OCI-LY7 (cell line): ENCODE results near the gene SYNGAP1. TPM values are rescaled to one million over a fixed set of nuclear protein-coding genes. Genes with fewer than 3 reads are reported as not detected.
"Not testable (repeated sequence)": the region's sequence is repeated elsewhere in the genome, so short reads cannot be mapped to it uniquely, and the experiment has no call there.

ENCODE experiments used
- BruUV-seq: library from RNA; stranded (reverse); fragments of 400-500 nt; replicated peaks from 2 replicates; lab custom pipeline; 2021; lab: Mats Ljungman, UMichigan
- CTCF ChIA-PET: fragments of 300-600 bp; sonication (Branson Sonifier 250); formaldehyde crosslinking; loops from one replicate; lab custom pipeline; 2022; ENCODE audit warnings: antibody characterized with exemption; ENCODE audit not compliant: unreplicated experiment; lab: Charles Lee
- POLR2A ChIA-PET: fragments of 300-600 bp; sonication (Branson Sonifier 250); formaldehyde crosslinking; loops from one replicate; lab custom pipeline; 2022; ENCODE audit warnings: antibody characterized with exemption; lab: Charles Lee
- DNase-seq: peaks from one replicate; pipeline ENCODE4 v3.0.0-alpha.2; 2015; ENCODE audit warnings: low spot score
- H2AFZ ChIP-seq: fragments of 200-600 bp; sonication (generic), shearing (Covaris generic); 2 replicates; pipeline ENCODE4 v1.6.1; 2014; ENCODE audit warnings: mild to moderate bottlenecking, antibody characterized with exemption, low read length, moderate library complexity
- H3K27ac ChIP-seq: fragments of 200-600 bp; sonication (generic); 2 replicates; pipeline ENCODE4 v1.5.1; 2014; ENCODE audit warnings: mixed run types, low read depth, mild to moderate bottlenecking, moderate library complexity, low read length, inconsistent platforms; ENCODE audit not compliant: poor library complexity, severe bottlenecking
- H3K36me3 ChIP-seq: fragments of 200-600 bp; sonication (generic); 2 replicates; pipeline ENCODE4 v1.6.1; 2014; ENCODE audit warnings: mild to moderate bottlenecking, antibody characterized with exemption, low read length, moderate library complexity, mixed read lengths; ENCODE audit not compliant: insufficient read depth
- H3K4me1 ChIP-seq: fragments of 200-600 bp; sonication (generic); 2 replicates; pipeline ENCODE4 v1.5.1; 2014; ENCODE audit warnings: mild to moderate bottlenecking, low read length; ENCODE audit not compliant: insufficient read depth, poor library complexity, severe bottlenecking
- H3K4me2 ChIP-seq: fragments of 200-600 bp; sonication (generic); 2 replicates; pipeline ENCODE4 v1.6.1; 2014; ENCODE audit warnings: mild to moderate bottlenecking, low read length
- H3K4me3 ChIP-seq: fragments of 200-600 bp; sonication (generic); 2 replicates; pipeline ENCODE4 v1.5.1; 2014; ENCODE audit warnings: mild to moderate bottlenecking, low read depth, low read length; ENCODE audit not compliant: poor library complexity, severe bottlenecking
- H3K79me2 ChIP-seq: fragments of 200-600 bp; sonication (generic); 2 replicates; pipeline ENCODE4 v1.6.1; 2016; ENCODE audit warnings: low read depth, mild to moderate bottlenecking, low read length, moderate library complexity, mixed read lengths; ENCODE audit not compliant: insufficient read depth
- H3K9me2 ChIP-seq: fragments of 200-600 bp; sonication (generic); 2 replicates; pipeline ENCODE4 v1.6.1; 2016; ENCODE audit warnings: mild to moderate bottlenecking, low read length, mixed read lengths; ENCODE audit not compliant: insufficient read depth
- H3K9me3 ChIP-seq: fragments of 200-600 bp; sonication (generic); 2 replicates; pipeline ENCODE4 v1.6.1; 2014; ENCODE audit warnings: mild to moderate bottlenecking, mixed run types, low read length, mixed read lengths
- H4K20me1 ChIP-seq: fragments of 200-600 bp; sonication (generic); 2 replicates; pipeline ENCODE4 v1.6.1; 2014; ENCODE audit warnings: mild to moderate bottlenecking, antibody characterized with exemption, low read length, moderate library complexity, mixed read lengths; ENCODE audit not compliant: insufficient read depth
- EZH2phosphoT487 ChIP-seq: fragments of 200-600 bp; sonication (generic); IDR thresholded peaks from 2 replicates; pipeline ENCODE4 v1.6.1; 2018; ENCODE audit warnings: low read depth, borderline replicate concordance, mild to moderate bottlenecking, mixed run types, antibody characterized with exemption, low read length, moderate library complexity, mixed read lengths
- intact Hi-C: fragments of 100-400 bp; cut with micrococcal nuclease; formaldehyde crosslinking; loops from one replicate; pipeline ENCODE4 v1.10.0; 2022; ENCODE audit not compliant: unreplicated experiment
- total RNA-seq, 2 experiments: library from RNA; depleted of rRNA in 1 of 2; stranded (reverse); fragments of >200 nt in 1 of 2; shearing (Covaris generic) in 1 of 2; gene quantifications; 2 replicates each; pipeline ENCODE4 v1.2.3, GENCODE V29; 2014 to 2022
- TF ChIP-seq, protein P1 (sequence below): fragments of 200-600 bp; sonication (generic); conservative IDR thresholded peaks from 2 replicates; pipeline ENCODE4 v1.5.1; 2014; ENCODE audit warnings: mild to moderate bottlenecking, antibody characterized with exemption, low read length, moderate library complexity, mixed read lengths

SYNGAP1 gene
- total RNA-seq, 2 experiments from 2014 or later: 5.6 to 30.7 TPM

DNA sequence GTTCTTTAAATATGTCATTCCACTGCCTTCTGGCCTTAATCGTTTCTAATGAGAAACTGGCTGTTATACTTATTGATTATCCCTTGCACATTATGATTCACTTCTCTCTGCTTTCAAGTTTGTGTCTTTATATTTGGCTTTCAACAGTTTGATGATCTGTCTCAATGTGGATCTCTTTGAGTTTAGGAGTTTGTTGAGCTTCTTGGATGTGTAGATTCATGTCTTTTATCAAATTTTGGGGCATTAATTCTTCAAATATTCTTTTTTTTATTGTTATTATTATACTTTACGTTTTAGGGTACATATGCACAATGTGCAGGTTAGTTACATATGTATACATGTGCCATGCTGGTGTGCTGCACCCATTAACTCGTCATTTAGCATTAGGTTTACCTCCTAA, 63.8 kb downstream of the SYNGAP1 start:
- BruUV-seq: no TSS peak
- H3K9me3 ChIP-seq: no peaks in the 10 kb centered on the region
- no peak overlapping the region for H3K27ac ChIP-seq
- no peaks in the 10 kb centered on the region for H3K79me2 ChIP-seq
- ChIA-PET CTCF (no interaction called here), POLR2A (no interaction called here)
- H4K20me1 ChIP-seq: no peaks in the 10 kb centered on the region
- TF ChIP-seq EZH2phosphoT487: no peak
- TF ChIP-seq, protein P1, sequence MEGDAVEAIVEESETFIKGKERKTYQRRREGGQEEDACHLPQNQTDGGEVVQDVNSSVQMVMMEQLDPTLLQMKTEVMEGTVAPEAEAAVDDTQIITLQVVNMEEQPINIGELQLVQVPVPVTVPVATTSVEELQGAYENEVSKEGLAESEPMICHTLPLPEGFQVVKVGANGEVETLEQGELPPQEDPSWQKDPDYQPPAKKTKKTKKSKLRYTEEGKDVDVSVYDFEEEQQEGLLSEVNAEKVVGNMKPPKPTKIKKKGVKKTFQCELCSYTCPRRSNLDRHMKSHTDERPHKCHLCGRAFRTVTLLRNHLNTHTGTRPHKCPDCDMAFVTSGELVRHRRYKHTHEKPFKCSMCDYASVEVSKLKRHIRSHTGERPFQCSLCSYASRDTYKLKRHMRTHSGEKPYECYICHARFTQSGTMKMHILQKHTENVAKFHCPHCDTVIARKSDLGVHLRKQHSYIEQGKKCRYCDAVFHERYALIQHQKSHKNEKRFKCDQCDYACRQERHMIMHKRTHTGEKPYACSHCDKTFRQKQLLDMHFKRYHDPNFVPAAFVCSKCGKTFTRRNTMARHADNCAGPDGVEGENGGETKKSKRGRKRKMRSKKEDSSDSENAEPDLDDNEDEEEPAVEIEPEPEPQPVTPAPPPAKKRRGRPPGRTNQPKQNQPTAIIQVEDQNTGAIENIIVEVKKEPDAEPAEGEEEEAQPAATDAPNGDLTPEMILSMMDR: no peak
- H3K36me3 ChIP-seq: no peaks in the 10 kb centered on the region
- no peak overlapping the region for H3K4me2 ChIP-seq
- no peak overlapping the region for H2AFZ ChIP-seq
- no peaks in the 10 kb centered on the region for H3K9me2 ChIP-seq
- H3K4me3 ChIP-seq: no peak overlapping the region
- no peaks in the 10 kb centered on the region for H3K4me1 ChIP-seq
- DNase-seq: no peak
- intact Hi-C loops: no loop called here

DNA sequence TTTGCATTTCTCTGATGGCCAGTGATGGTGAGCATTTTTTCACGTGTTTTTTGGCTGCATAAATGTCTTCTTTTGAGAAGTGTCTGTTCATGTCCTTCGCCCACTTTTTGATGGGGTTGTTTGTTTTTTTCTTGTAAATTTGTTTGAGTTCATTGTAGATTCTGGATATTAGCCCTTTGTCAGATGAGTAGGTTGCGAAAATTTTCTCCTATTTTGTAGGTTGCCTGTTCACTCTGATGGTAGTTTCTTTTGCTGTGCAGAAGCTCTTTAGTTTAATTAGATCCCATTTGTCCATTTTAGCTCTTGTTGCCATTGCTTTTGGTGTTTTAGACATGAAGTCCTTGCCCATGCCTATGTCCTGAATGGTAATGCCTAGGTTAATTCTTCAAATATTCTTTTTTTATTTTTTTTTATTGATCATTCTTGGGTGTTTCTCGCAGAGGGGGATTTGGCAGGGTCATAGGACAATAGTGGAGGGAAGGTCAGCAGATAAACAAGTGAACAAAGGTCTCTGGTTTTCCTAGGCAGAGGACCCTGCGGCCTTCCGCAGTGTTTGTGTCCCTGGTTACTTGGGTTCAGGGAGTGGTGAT, 64.9 kb downstream of the SYNGAP1 start:
- not testable (repeated sequence) for H3K36me3 ChIP-seq, H3K27ac ChIP-seq, BruUV-seq

DNA sequence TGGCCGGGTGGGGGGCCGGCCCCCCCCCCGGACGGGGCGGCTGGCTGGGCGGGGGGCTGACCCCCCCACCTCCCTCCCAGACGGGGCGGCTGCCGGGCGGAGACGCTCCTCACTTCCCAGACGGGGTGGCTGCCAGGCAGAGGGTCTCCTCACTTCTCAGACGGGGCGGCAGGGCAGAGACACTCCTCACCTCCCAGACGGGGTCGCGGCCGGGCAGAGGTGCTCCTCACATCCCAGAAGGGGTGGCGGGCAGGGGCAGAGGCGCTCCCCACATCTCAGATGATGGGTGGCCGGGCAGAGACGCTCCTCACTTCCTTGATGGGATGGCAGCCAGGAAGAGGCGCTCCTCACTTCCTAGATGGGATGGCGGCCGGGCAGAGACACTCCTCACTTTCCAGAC, 65.8 kb downstream of the SYNGAP1 start:
- H3K4me3 ChIP-seq, H3K36me3 ChIP-seq, DNase-seq, H3K4me2 ChIP-seq, H3K4me1 ChIP-seq, H3K79me2 ChIP-seq, H3K9me3 ChIP-seq, H3K9me2 ChIP-seq, BruUV-seq, intact Hi-C loops, CTCF ChIA-PET, POLR2A ChIA-PET, H2AFZ ChIP-seq, H4K20me1 ChIP-seq, H3K27ac ChIP-seq: not testable (repeated sequence)

More for the DNA sequence above, 64.9 kb downstream of the SYNGAP1 start:
- POLR2A ChIA-PET: interaction anchor here (0.7 kb wide), 1 partner anchor 613 kb away, joined by 3 read pairs; no protein-coding TSS in a partner anchor
- H3K4me3 ChIP-seq, DNase-seq, H3K9me2 ChIP-seq, H3K4me1 ChIP-seq, H3K79me2 ChIP-seq, CTCF ChIA-PET, intact Hi-C loops, H3K9me3 ChIP-seq, H2AFZ ChIP-seq, H3K4me2 ChIP-seq, H4K20me1 ChIP-seq: not testable (repeated sequence)

DNA sequence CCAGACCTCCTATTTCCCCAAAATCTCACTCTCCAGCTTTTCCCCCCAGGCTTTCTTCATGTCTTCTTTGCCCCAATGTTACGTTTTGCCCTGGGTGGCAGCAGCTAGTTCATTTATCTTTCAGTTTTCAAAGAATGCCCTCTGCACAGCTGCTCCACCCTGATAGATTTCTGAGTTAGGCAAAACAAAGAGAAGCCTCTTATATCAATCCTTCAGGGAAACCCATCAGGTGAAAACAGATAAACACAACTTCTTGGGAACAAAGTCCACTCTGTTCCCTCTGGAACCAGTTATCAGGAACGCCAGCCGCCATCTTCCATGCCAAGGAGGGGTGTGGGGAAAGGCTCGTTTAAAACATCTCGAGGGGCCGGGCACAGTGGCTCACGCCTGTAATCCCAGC, 68.5 kb downstream of the SYNGAP1 start:
- TF ChIP-seq, protein P1: no peak
- TF ChIP-seq EZH2phosphoT487: no peak
- Histone ChIP-seq H3K4me2 (no peak overlapping the region), H3K79me2 (no peaks in the 10 kb centered on the region), H3K27ac (no peak overlapping the region), H2AFZ (no peak overlapping the region), H3K4me3 (no peak overlapping the region), H3K9me2 (no peaks in the 10 kb centered on the region), H3K9me3 (no peaks in the 10 kb centered on the region), H3K4me1 (no peaks in the 10 kb centered on the region), H3K36me3 (no peaks in the 10 kb centered on the region), H4K20me1 (no peaks in the 10 kb centered on the region)
- no TSS peak for BruUV-seq
- DNase-seq: no peak
- intact Hi-C loops: no loop called here
- CTCF ChIA-PET: no interaction called here
- POLR2A ChIA-PET: no interaction called here
